Naive thymus-derived CD8-positive, alpha-beta T cell (primary cell): ENCODE results near the gene CERS6. TPM values are rescaled to one million over a fixed set of nuclear protein-coding genes. Genes with fewer than 3 reads are reported as not detected.
"Not testable (repeated sequence)": the region's sequence is repeated elsewhere in the genome, so short reads cannot be mapped to it uniquely, and the experiment has no call there.

Source experiments
- ATAC-seq, 2 donors: fragments of 150-1000 bp; cut with Tn5 transposase in 1 of 2; sonication (Bioruptor Pico), chemical (Tn5 transposase) in 1 of 2; 1 replicate in 1 of 2; 2 replicates in 1 of 2; pipeline ENCODE4 v1.10.0; 2021; ENCODE audit warnings: mild to moderate bottlenecking in 2 of 2, moderate library complexity in 2 of 2
- POLR2A ChIA-PET: fragments of 350-600 bp; sonication (Branson Sonifier 250); formaldehyde crosslinking; loops from one replicate; lab custom pipeline; 2021; ENCODE audit warnings: antibody characterized with exemption; lab: Charles Lee
- DNase-seq, 10 donors: peaks; one replicate each; pipeline versions ENCODE4 v3.0.0 to v3.0.0-alpha.2; 2020 to 2022
- H3K27ac Mint-ChIP-seq, 10 donors: one replicate each; pipeline ENCODE4 v1.8.0; 2020 to 2022; ENCODE audit warnings: mild to moderate bottlenecking in 10 of 10, mixed read lengths in 10 of 10, moderate library complexity in 4 of 10, inconsistent platforms in 1 of 10
- H3K27me3 Mint-ChIP-seq, 5 donors: one replicate each; pipeline ENCODE4 v1.8.0; 2021 to 2022; ENCODE audit warnings: mixed read lengths in 5 of 5
- H3K36me3 Mint-ChIP-seq, 3 donors: one replicate each; pipeline ENCODE4 v1.8.0; 2020 to 2022; ENCODE audit warnings: mixed read lengths in 3 of 3, mild to moderate bottlenecking in 2 of 3, inconsistent platforms in 1 of 3
- H3K4me1 Mint-ChIP-seq, 4 donors: one replicate each; pipeline ENCODE4 v1.8.0; 2021 to 2022; ENCODE audit warnings: mixed read lengths in 4 of 4
- H3K4me3 Mint-ChIP-seq, 10 donors: one replicate each; pipeline ENCODE4 v1.8.0; 2020 to 2022; ENCODE audit warnings: mild to moderate bottlenecking in 10 of 10, mixed read lengths in 10 of 10, moderate library complexity in 6 of 10, inconsistent platforms in 1 of 10
- H3K9me3 Mint-ChIP-seq, 9 donors: one replicate each; pipeline ENCODE4 v1.8.0; 2020 to 2022; ENCODE audit warnings: mixed read lengths in 9 of 9, mild to moderate bottlenecking in 3 of 9, inconsistent platforms in 1 of 9, moderate library complexity in 1 of 9
- polyA plus RNA-seq, 3 donors: library from polyadenylated mRNA; unstranded; fragments of 300-500 nt; fragmentation: Illumina TruSeq; gene quantifications; one replicate each; pipeline ENCODE4 v1.2.3, GENCODE V29; 2021
- total RNA-seq, 8 experiments: library from RNA in 2 of 8; stranded (reverse) in 2 of 8; gene quantifications; one replicate each; pipeline ENCODE4 v1.2.3 and lab custom pipeline; 2021 to 2026

The CERS6 gene, protein sequence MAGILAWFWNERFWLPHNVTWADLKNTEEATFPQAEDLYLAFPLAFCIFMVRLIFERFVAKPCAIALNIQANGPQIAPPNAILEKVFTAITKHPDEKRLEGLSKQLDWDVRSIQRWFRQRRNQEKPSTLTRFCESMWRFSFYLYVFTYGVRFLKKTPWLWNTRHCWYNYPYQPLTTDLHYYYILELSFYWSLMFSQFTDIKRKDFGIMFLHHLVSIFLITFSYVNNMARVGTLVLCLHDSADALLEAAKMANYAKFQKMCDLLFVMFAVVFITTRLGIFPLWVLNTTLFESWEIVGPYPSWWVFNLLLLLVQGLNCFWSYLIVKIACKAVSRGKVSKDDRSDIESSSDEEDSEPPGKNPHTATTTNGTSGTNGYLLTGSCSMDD
- total RNA-seq (10 to 100 TPM; 28.9 to 29.3 TPM), polyA plus RNA-seq (10 to 100 TPM in 2 of 3 donors, 1 to 10 TPM in 1; 9.5 to 17.4 (median 10.8) TPM), total RNA-seq (lab: John Stamatoyannopoulos, UW) (75.0 to 112 (median 87.6) reads per million in 6 experiments)

DNA sequence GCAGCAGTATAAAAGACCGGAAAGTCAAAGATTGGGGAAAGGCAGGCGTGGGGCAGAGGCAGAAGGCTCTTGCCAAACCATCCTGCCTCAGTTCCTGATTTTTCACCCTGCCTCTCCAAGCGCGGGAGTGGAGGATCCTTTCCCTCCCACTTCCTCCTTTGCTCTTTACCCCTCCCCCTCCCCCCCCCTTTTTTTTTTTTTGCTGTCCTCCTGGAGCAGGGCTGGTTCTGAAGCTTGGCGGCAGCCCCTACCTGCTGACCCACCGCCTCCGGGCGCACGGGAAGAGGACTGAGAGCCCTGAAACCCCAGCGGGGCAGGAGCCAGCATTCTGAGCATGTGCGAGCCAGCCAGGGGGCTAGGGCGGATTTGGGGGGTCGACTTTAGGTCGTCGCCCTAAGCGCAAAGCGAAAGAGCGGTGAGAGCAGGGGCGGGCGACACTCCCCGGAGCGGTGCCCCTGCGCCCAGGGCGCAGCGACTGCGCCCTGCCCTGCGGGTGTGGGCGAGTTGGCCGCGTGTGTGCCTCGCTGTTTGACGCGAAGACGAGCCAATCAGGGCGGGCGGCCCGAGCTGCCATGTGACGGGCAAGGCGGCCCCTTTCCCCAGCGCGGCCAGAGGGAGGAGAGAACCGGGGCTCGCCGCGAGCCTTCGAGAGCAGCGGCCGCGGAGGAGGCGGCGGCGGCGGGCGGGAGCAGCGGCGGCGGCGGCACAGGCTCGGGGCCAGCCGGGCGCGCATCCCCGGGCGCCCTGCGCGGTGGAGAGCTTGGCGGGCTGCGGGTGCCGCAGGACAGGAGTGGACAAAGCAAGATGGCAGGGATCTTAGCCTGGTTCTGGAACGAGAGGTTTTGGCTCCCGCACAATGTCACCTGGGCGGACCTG, at the start of gene CERS6:
Gene CERS6, plus strand, starts transcription at position 628 of the 876 bp plus-strand sequence. Its CDS starts 177 bp downstream, at position 805.
- H3K27me3 Mint-ChIP-seq: no peaks in the 10 kb centered on the region
- H3K27ac Mint-ChIP-seq: peak within 1 kb of the TSS in 9 of 10 donors; percentile 68 to 92 (median 84)
- POLR2A ChIA-PET: interaction anchor here (0.7 to 2.1 kb wide), 14 partner anchors 9 to 127 kb away, joined by 3 to 9 read pairs (median 3); no protein-coding TSS in a partner anchor
- ATAC-seq (peak; percentile 76 to 91), DNase-seq (peak; percentile 62 to 90 (median 70))
- H3K4me3 Mint-ChIP-seq: peak within 1 kb of the TSS in 3 of 10 donors; percentile 93 to 95 (median 94)
- no peaks in the 10 kb centered on the region for H3K36me3 Mint-ChIP-seq
- peaks cover 21 to 42% (median 42%) of the 10 kb centered on the region in 4 donors for H3K4me1 Mint-ChIP-seq
- H3K9me3 Mint-ChIP-seq: no peaks in the 10 kb centered on the region

DNA sequence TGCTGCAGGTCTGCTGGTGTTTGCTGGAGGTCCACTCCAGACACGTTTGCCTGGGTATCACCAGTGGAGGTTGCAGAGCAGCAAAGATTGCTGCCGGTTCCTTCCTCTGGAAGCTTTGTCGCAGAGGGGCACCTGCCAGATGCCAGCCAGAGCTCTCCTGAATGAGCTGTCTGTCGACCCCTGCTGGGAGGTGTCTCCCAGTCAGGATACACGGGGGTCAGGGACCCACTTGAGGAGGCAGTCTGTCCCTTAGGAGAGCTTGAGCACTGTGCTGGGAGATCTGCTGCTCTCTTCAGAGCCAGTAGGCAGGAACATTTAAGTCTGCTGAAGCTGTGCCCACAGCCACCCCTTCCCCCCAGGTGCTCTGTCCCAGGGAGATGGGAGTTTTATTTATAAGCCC, 43.8 kb upstream of the CERS6 start:
- Mint-ChIP-seq H3K36me3 (peaks cover 0 to 15% (median 7%) of the 10 kb centered on the region in 3 donors), H3K9me3 (peaks cover 0 to 36% (median 15%) of the 10 kb centered on the region in 9 donors)
- H3K27ac Mint-ChIP-seq, H3K27me3 Mint-ChIP-seq, H3K4me3 Mint-ChIP-seq, DNase-seq, ATAC-seq, POLR2A ChIA-PET, H3K4me1 Mint-ChIP-seq: not testable (repeated sequence)

DNA sequence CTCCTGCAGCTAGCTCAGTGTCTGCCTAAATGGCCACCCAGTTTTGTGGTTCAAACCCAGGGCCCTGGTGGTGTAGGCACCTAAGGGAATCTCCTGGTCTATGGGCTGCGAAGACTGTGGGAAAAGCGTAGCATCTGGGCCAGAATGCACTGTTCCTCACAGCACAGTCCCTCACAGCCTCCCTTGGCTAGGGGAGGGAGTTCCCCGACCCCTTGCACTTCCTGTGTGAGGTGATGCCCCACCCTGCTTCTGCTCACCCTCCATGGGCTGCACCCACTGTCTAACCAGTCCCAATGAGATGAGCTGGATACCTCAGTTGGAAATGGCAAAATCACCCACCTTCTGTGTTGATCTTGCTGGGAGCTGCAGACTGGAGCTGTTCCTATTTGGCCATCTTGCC, 43.0 kb upstream of the CERS6 start:
- Mint-ChIP-seq H3K27ac (peak overlapping the region in 2 of 10 donors; percentile 14 to 37), H3K36me3 (peaks cover 0 to 11% (median 7%) of the 10 kb centered on the region in 3 donors), H3K4me3 (peak overlapping the region in 2 of 10 donors; percentile 30), H3K9me3 (peaks cover 0 to 28% (median 8%) of the 10 kb centered on the region in 9 donors)
- ATAC-seq, DNase-seq, POLR2A ChIA-PET, H3K4me1 Mint-ChIP-seq, H3K27me3 Mint-ChIP-seq: not testable (repeated sequence)

DNA sequence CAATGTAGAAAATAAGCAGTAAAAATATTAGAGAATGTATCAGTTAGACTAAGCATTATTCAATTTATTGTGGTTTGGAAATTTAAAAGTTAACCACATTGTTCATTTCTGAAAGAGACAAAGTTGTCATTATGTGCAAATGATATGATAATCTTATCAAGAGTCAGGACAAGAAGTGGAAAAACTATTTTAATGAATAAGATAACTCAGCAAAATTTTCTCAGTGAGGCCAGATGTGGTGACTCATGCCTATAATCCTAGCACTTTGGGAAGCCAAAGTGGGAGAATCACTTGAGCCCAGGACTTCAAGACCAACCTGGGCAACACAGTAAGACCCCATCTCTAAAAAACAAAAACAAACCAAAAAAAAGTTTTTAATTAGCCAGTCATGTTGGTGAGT, 39.5 kb upstream of the CERS6 start:
- Mint-ChIP-seq H3K9me3 (peaks cover 0 to 23% (median 8%) of the 10 kb centered on the region in 9 donors), H3K27me3 (peaks cover 0 to 1% (median 0%) of the 10 kb centered on the region in 5 donors), H3K4me1 (peaks cover 9 to 13% (median 12%) of the 10 kb centered on the region in 4 donors), H3K36me3 (peaks cover 0 to 9% (median 7%) of the 10 kb centered on the region in 3 donors), H3K27ac (no peak overlapping the region), H3K4me3 (no peak overlapping the region)
- ATAC-seq (no peak), DNase-seq (no peak)
- POLR2A ChIA-PET: interaction anchor here (1.0 kb wide), 1 partner anchor 11 kb away, joined by 3 read pairs; no protein-coding TSS in a partner anchor

DNA sequence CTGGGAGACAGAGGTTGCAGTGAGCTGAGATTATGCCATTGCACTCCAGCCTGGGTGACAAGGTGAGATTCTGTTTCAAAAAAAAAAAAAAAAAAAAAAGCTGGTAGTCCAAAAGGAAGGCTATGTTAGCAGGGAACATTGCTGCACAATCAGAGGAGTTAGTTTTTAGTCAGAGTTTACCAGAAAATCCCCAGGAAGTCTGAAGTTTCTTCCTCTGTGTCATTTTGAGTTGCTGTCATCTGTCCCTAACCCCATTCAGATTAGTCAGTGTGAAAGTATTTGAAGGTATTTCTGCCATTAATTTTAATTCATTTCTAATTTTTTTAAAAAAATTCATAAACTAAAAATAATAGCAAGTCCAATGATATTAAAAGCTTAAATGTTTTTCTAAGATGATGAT, 33.5 kb upstream of the CERS6 start:
- no peak for DNase-seq
- POLR2A ChIA-PET: interaction anchor here (0.6 kb wide), 2 partner anchors 35 to 96 kb away, joined by 3 to 5 read pairs; no protein-coding TSS in a partner anchor
- Mint-ChIP-seq H3K27ac (no peak overlapping the region), H3K4me3 (no peak overlapping the region), H3K4me1 (peaks cover 20 to 30% (median 22%) of the 10 kb centered on the region in 4 donors), H3K27me3 (no peaks in the 10 kb centered on the region), H3K9me3 (peaks cover 0 to 11% (median 3%) of the 10 kb centered on the region in 9 donors), H3K36me3 (peaks cover 0 to 3% (median 0%) of the 10 kb centered on the region in 3 donors)
- no peak for ATAC-seq

DNA sequence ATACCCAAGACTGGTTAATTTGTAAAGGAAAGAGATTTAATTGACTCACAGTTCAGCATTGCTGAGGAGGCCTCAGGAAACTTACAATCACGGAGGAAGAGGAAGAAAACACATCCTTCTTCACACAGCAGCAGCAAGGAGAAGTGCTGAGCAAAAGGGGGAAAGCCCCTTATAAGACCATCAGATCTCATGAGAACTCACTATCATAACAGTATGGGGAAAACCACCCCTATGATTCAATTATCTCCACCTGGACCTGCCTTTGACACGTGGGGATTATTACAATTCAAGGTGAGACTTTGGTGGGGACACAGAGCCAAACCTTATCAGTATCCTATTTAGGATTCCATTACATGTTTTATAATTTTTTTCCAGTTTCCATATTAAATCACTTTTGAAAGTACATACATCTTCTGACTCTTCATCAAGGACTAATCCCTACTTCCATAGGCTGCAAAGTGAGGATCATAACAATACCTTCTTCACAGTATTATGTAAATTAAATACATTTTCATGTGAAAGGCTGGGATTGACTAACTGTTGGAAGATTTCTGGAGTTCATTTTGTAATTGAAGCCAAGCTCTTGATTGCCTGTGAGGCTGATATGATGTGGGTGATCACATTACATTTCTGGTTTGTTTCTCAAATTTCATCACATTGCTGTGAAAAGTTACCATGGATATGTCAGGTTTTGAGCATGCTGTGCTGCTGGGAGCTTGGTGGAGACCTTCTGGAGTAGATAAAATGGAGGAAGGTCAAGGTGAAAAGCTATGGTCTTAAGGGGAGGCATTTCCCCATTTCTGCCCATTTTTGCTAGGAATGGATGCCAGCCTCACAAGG, 31.7 kb upstream of the CERS6 start:
- ATAC-seq (no peak), DNase-seq (no peak)
- Mint-ChIP-seq H3K4me1 (peaks cover 23 to 37% (median 24%) of the 10 kb centered on the region in 4 donors), H3K36me3 (peaks cover 0 to 3% (median 0%) of the 10 kb centered on the region in 3 donors), H3K9me3 (peaks cover 0 to 11% (median 3%) of the 10 kb centered on the region in 9 donors), H3K27me3 (no peaks in the 10 kb centered on the region), H3K27ac (peak overlapping the region in 3 of 10 donors; percentile 6 to 41 (median 29)), H3K4me3 (peak overlapping the region in 1 of 10 donors; percentile 10)
- POLR2A ChIA-PET: no interaction called here

DNA sequence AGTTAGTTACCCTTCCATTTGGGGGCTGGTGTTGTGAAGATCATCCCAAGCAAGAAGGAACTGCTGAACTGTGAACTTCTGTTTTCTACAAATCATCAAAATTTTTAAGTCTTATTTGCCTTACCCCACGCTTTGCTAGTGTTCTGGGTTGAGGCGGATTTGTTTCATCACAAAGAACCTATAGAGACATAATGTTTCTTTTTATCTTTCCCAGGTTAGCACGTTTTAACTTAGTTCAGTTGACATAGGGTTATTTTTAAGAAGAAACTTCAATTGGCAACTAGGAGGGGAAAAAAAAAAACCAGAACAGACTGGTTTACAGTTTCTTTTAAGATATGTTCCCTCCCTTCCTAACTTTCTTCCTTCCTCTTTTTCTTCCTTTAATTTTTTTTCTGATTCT, 31.1 kb upstream of the CERS6 start:
- no peak overlapping the region for H3K4me3 Mint-ChIP-seq
- peaks cover 0 to 8% (median 0%) of the 10 kb centered on the region in 3 donors for H3K36me3 Mint-ChIP-seq
- POLR2A ChIA-PET: no interaction called here
- ATAC-seq: no peak
- peaks cover 23 to 43% (median 27%) of the 10 kb centered on the region in 4 donors for H3K4me1 Mint-ChIP-seq
- H3K9me3 Mint-ChIP-seq: peaks cover 0 to 11% (median 2%) of the 10 kb centered on the region in 9 donors
- H3K27ac Mint-ChIP-seq: peak overlapping the region in 2 of 10 donors; percentile 41 to 66
- no peak for DNase-seq
- H3K27me3 Mint-ChIP-seq: no peaks in the 10 kb centered on the region

DNA sequence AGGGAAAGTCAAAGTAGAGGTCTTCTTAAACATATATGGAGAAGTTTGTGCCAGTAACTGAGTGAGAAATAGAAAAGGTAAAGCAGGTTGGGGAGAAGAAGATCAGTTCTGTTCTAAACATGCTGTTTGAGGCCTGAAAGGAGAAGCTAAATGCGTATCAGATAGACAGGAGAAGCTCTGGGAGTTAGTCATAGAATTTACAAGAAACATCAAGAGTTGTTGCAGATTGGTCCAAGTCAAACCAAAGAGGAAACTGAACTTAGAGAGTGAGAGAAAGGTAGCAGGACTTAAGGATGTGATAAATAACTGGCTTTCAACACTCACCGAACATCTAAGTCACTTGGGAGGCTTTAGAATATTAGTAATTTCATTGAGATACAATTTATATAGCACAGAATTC, 29.2 kb upstream of the CERS6 start:
- POLR2A ChIA-PET: interaction anchor here (1.5 kb wide), 1 partner anchor 24 kb away, joined by 3 read pairs; no protein-coding TSS in a partner anchor
- no peaks in the 10 kb centered on the region for H3K27me3 Mint-ChIP-seq
- H3K4me3 Mint-ChIP-seq: no peak overlapping the region
- H3K4me1 Mint-ChIP-seq: peaks cover 27 to 49% (median 36%) of the 10 kb centered on the region in 4 donors
- DNase-seq (no peak), ATAC-seq (no peak)
- peak overlapping the region in 1 of 10 donors; percentile 23 for H3K27ac Mint-ChIP-seq
- H3K36me3 Mint-ChIP-seq: peaks cover 0 to 8% (median 0%) of the 10 kb centered on the region in 3 donors
- peaks cover 0 to 8% (median 0%) of the 10 kb centered on the region in 9 donors for H3K9me3 Mint-ChIP-seq

DNA sequence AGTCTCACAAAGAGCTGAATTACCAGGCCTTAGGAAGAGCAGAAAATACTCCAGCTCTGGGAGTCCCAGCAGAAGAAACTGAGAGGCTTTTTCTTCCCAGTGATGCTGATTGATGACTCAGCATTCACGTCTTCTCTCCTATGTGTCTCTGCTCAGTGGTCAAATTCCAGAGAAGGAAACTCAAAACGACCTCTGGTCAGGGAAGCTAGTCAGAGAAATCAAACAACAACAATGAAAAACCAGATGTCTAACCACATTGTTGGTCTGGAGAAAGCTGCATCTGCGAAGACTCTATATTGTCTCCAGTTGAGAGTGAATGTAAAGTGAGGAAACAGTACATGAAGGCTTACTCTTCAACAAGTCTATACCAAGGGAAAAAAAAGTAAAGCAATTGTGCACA, 28.6 kb upstream of the CERS6 start:
- Mint-ChIP-seq H3K36me3 (peaks cover 0 to 8% (median 0%) of the 10 kb centered on the region in 3 donors), H3K27ac (no peak overlapping the region), H3K27me3 (no peaks in the 10 kb centered on the region), H3K4me3 (no peak overlapping the region), H3K4me1 (peaks cover 30 to 55% (median 41%) of the 10 kb centered on the region in 4 donors), H3K9me3 (peaks cover 0 to 8% (median 0%) of the 10 kb centered on the region in 9 donors)
- no peak for DNase-seq
- ATAC-seq: no peak
- POLR2A ChIA-PET: interaction anchor here (1.5 kb wide), 1 partner anchor 24 kb away, joined by 3 read pairs; no protein-coding TSS in a partner anchor

DNA sequence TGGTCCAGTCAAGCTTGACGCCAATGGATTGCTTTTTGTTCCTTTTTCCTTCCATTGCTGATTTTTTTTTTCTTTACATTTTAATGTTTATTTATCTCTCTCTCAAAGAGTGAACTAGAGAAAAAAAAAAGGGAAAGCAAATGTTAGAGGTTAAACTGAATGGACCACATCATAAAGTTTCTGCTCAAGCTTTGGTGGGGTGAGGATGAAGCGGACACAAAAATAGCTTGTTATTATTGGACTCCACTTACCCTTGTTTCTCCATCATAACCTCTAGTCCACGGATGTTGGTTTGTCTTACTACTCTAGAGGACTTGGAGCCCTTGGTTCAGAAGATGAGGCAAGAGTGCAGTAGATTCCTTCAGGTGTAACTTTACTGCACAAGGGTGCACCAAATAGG, 27.6 kb upstream of the CERS6 start:
- peaks cover 0 to 8% (median 0%) of the 10 kb centered on the region in 9 donors for H3K9me3 Mint-ChIP-seq
- peaks cover 34 to 65% (median 51%) of the 10 kb centered on the region in 4 donors for H3K4me1 Mint-ChIP-seq
- POLR2A ChIA-PET: no interaction called here
- DNase-seq: no peak
- H3K27me3 Mint-ChIP-seq: no peaks in the 10 kb centered on the region
- no peak overlapping the region for H3K4me3 Mint-ChIP-seq
- H3K27ac Mint-ChIP-seq: no peak overlapping the region
- H3K36me3 Mint-ChIP-seq: peaks cover 0 to 8% (median 0%) of the 10 kb centered on the region in 3 donors
- ATAC-seq: no peak

DNA sequence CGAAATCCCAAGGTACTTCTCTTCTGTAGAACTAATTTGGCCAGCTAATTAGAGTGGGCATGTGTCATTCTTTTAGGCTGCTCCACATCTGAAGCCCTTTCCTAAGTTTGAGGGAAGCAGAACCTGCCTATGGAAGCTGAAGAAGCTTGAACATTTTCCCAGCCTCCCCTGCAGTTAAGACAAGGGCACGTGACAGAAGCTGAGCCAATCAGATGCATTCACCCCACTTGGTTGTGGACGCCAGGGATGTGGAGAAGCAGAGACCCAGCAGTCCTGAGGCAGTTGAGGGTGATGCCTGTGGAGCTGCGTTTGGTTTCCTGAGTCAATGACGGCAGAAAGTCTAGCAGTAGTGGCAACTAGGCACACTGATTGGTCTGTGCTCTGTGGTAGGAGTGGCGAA, 26.1 kb upstream of the CERS6 start:
- Mint-ChIP-seq H3K36me3 (peaks cover 0 to 5% (median 0%) of the 10 kb centered on the region in 3 donors), H3K4me1 (peaks cover 34 to 71% (median 54%) of the 10 kb centered on the region in 4 donors), H3K4me3 (no peak overlapping the region), H3K27me3 (no peaks in the 10 kb centered on the region), H3K9me3 (no peaks in the 10 kb centered on the region), H3K27ac (peak overlapping the region in 5 of 10 donors; percentile 0 to 57 (median 25))
- DNase-seq: no peak
- ATAC-seq: no peak
- POLR2A ChIA-PET: interaction anchor here (1.0 kb wide), 1 partner anchor 9 kb away, joined by 3 read pairs; no protein-coding TSS in a partner anchor
